ENCODE measurements around the gene EXOC3L4.
"Not testable (repeated sequence)": the region's sequence is repeated elsewhere in the genome, so short reads cannot be mapped to it uniquely, and the experiment has no call there.

Gene EXOC3L4

DNA sequence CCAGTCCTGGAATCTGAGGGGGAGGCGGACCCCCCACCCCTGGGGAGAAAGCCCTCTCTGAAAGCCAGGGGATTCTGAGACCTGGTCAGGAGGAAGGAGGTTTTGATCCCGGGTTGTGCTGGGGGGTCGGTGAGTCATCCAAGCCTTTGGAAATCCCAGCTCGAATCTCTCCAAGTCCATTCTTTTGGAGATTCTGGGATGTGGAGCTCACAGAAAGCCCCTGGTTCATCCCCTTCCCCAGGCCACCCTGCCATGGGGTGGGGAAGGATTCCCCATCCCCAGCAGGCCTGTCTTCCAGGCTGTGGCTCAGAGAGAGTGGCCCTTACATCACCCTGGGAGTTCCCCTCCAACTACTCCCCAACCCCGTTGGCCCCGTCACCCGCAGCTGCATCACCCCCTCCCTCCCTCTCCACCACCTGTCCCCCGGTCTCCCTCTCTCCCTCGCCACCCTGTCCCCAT is 14.3 kb downstream of the EXOC3L4 start:
- DNase-seq, result peak; percentile 89

DNA sequence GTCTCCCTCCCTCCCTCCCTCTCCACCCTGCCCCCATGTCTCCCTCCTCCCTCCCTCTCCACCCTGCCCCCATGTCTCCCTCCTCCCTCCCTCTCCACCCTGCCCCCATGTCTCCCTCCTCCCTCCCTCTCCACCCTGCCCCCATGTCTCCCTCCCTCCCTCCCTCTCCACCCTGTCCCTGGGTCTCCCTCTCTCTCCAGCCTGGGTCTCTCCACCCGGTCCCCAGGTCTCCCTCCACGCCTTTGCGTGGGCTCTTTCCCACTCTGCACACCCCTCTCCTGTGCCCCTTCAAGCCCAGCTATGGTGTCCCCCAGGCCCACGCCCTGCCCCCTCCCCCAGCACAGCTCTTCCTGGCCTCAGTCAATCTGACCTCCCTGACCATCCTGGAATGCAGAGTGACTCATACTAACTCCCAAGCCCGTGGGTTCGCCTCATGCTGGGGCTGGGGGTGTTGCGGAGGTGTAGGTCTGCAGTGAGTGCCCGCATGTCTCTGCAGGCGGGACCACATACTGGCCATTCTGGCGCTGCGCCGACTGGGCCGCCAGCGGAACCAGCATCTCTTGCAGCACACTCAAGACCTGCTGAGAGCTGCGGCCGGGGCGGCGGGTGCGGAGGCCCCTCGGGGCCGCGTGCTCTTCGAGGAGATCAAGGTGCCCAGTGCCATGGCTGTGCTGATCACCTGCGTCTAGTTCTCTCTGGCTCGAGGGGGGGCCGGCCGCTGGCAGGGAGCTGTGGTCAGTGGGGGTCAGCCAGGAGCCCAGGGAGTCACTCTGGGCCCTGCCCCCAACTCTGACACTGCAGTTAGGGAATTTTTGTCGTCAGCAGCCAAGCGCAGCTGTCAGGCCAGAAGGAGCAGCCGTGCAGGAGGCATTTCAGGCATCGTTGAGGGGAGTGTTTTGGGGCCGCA is 15.3 kb downstream of the EXOC3L4 start:
- DNase-seq, result no peak

DNA sequence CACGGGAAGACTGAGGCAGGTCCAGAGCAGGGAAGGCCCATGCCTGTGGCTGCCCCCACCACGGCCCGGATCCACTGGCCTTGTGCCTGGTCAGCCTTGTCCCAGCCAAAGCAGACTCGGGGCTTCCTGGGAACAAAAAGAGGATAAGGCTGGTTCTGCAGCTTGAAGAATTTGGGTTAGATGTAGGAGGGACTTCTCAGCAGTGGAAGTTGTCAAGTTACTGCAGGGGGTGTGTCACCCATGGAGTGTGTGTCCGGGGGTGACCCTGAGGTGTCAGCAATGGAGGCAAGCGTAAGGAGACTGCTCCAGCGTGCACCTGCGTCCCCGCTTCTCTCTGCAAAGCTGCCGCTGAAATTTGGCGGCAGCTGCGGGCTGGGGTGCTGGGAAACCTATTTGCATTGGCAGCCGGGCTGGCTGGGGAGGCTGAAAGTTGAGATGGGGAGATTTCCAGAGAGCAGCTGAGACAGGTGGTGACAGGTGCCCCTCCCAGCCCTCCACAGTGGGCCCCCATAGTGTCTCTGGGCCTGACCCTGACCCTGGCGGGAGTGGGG is 16.2 kb downstream of the EXOC3L4 start:
- DNase-seq, result no peak

DNA sequence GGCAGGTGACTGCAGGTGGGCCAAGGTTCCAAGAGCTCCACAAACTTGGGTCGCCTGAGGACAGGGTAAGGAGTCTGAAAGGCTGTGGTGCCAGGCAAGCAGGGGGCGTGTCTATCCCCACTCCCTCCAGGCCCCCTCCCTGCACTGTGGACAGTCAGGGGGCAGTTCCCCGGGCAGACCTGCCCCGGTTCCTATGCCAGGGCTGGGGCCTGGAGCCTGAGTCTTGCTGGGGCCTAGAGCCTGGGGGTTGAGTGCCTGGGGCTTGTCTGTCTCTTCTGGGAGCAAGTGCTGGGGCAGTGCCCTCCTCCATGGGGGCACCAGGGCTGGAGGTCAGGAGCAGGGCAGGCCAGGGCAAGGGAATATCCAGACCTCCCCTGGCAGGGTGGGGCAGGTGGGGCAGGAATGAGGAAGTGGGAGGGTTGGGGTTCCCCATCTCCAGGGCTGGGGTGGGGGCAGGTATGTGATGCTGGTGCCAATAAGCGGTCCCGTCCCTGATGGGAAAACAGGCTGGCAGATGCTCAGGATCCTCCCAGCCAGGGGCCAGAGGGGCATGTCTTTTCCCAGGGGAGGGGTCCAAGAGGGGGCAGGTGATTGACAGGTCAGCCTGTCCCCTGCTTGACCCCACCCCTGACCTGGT is 16.8 kb downstream of the EXOC3L4 start:
- DNase-seq, result peak; percentile 15

DNA sequence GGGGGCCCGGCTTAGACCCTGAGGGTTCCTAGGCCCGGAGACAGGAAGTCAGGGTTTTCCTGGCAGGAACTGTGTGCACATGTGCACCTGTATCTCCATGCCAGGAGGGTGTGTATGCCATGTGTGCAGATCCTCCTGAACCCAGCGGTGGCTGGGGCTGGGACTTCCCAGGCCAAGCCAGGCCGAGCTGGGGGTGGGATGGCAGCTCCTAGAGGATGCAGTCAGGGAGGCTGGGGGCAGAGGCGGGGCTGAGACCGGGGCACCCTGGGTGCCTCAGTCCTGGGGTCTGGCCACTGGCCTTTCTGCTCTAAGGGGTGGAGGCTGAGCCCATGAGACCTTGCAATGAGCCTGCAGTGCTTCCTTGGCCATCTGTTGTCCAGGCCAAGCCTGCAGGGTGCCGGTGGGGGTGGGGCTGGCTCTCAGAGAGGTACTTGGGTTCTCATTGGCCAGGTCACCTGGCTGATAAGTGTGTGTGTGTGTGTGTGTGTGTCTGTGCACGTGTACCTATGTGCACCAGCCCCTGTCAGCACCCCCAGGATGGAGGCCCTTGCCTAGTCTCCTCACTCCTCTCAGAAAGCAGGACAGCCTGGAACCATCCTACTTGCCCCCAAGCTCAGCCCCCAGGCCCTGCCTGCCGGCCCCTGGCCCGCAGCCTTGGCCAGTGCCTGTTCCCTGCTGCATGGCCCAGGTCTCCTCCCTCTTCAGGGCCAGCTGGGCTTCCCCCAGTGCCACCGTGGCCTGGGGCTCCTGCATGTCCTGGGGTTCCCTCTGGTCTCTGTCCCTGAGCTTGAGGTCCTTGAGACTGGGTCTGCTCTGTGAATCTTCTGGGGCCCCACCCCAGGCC is 18.1 kb downstream of the EXOC3L4 start:
- DNase-seq, result no peak

DNA sequence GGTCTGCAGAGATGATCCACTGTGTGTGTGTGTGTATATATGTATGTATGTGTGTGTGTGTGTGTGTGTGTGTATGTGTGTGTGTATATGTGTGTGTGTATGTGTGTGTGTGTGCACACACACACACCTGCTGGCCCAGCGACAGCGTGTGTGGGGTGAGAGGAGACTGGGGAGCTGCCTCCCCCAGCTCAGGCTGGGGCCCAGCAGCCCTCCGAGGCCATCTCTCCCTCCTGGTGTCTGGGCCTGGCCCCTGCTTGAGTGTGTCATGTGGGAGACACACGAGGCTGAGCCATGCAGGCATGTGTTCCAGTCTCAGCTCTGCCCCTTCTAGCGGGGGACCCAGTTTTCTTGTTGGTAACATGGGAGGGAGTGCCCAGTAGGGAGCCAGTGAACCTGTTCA is 18.8 kb downstream of the EXOC3L4 start:
- no peak for DNase-seq

DNA sequence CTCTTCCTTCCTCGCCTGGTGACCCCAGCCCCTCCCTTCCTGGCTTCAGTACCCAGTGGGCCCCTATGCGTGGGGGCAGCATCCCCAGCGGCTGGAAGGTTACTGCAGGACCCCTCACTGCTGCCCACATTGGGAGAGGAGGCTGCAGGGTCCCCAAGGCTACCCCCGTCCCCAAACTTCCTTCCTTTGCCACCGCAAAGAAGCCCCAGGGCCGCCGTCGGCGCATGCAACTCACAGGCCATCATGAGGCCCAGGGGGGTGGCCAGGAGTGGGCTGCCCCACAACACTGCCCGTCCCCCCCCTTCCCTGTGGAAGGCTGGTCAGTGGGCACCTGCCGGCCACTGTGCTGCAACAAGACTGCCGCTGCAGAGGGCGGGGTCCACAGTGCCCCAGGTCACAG is 19.2 kb downstream of the EXOC3L4 start:
- DNase-seq, result no peak

DNA sequence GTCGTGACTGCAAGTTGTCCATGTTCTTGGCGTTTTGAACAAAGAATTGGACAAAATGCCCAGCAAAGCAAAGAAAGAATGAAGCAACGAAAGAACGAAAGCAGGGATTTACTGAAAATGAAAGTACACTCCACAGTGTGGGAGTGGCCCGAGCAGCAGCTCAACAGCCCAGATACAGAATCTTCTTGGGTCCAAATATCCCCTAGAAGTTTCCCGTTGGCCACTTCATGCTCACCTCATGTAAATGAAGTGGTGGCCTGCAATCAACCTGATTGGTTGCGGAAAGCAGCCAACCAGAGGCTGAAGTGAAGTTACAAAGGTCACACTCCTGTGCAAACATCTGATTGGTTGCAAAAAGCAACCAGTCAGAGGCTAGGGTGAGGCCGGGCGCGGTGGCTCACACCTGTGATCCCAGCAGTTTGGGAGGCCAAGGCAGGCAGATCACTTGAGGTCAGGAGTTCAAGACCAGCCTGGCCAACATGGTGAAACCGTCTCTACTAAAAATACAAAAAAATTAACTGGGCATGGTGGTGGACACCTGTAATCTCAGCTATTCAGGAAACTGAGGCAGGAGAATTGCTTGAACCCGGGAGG is 20.7 kb downstream of the EXOC3L4 start:
- DNase-seq, result peak; percentile 89

DNA sequence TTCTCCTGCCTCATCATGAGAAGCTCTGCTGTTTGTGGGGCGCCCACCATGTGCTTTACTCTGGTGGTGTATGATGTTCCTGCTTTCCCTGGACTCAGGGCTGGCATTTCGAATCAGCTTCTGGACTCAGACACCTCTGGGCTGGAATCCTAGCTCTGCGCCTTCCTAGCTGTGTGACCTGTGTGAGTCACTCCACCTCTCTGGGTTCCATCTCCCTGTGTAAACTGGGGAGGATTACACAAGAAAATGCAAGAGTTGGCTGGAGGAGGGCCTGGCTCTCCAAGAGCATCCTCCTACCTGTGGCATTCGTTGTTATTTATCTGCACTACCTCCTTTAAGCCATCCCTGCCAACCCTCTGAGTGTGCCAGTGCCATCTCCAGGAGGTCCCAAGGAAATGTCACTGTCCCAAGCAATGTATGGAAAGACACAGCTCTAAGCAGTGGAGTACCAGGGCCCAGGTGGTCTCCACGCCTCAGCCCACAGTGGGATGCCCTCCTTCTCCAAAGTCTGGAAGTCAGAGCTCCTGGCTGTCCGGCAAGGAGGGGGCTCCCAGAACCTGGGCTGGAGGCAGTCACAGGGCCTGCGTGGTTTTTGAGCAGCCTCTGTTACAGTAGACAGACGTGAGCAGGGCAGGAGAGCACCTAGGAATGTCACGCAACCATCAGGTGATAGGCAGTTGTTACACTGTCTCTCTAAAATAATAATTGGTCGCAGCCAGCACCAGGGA is 21.5 kb downstream of the EXOC3L4 start:
- no peak for DNase-seq

DNA sequence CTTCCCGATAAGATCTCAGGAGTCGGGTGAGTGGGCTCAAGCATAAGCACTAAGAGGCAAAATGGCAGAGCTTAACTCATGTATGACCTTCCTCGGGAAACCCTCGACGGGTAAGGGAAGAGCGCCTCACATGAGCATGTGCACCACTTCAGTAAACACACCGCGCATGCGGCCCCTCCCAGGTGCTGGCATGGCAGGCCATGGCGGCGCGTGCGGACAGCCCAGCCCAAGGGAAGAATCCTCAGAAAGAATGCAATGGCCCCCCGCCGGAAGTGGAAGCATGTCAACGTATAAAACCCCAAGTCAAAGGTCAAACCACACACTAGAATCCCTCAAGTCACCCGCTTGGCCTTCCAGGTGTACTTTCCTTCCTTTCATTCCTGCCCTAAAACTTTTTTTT is 22.1 kb downstream of the EXOC3L4 start:
- DNase-seq, result no peak

DNA sequence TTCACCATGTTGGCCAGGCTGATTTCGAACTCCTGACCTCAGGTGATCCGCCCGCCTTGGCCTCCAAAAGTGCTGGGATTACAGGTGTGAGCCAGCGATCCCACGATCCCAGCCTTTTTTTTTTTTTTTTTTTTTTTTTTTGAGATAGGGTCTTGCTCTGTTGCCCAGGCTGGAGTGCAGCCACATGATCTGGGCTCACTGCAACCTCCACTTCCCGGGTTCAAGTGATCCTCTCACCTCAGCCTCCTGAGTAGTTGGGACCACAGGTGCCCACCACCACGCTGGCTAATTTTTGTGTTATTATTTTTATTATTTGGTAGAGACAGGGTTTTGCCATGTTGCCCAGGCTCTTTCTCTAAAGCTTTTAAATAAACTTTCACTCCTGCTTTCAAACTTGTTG is 23.0 kb downstream of the EXOC3L4 start:
- not testable (repeated sequence) for DNase-seq

DNA sequence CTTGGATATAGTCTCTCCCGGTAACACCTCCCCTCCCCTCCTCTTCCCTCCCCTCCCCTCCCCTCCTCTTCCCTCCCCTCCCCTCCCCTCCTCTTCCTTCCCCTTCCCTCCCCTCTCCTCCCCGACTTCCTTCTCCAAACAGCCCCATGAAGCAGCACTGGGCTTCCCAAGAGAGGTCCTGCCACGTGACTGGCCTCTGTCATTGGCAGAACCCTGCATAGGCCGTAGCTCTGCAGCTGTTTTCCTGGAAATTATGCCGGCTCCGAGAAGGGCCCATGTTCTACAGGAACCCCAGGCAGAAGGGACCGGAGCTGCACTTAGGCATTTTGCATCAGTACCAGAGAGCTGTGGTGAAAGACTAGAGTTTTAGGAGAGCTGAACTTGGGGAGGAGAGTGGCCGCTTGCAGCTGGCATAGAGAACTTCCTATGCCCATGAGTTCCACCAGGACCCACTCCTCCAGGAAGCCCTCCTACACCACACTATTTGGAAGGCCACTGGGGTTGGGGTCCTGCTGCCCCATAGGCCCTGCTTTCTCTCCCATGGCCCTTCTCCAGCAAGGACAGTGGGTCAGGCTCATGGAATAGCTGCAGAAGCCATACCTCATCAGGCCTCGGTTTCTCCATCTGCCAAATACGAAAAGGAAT is 23.6 kb downstream of the EXOC3L4 start:
- peak; percentile 92 for DNase-seq

DNA sequence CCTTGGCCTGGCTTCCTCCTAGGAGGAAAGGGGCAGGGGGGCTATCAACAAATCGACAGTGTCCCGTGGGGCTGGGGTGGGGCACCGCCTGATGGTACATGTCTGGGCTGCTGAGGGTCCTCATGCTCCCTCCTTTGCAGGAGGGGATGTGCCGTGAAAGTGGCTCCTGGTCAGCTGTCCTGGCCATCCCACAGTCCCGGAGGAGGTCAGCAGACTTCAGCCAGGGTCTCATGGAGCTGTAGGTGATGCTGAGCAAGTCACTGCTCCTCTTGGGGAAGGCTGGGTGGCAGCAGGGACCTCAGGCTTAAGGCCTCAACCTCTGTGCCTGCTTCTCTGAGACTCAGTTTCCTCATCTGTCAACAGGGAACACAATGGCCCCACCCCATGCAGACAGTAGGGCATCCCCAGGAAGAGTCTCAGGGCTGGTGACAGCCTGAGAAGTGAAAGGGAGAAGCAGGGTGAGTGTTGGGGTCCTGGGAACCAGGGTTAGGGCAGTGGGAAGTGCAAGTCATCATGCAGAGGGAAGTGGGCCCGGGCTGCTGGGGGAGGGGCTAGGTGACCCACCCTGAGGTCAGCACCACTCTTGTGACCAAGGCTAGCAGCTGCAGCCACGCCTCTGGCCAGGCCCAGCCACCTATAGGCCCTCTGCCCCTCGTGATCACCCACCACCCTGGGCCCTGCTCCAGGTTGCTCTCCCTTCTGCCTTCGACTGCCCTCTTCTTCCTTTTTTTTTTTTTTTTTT is 24.3 kb downstream of the EXOC3L4 start:
- DNase-seq, result peak; percentile 98

DNA sequence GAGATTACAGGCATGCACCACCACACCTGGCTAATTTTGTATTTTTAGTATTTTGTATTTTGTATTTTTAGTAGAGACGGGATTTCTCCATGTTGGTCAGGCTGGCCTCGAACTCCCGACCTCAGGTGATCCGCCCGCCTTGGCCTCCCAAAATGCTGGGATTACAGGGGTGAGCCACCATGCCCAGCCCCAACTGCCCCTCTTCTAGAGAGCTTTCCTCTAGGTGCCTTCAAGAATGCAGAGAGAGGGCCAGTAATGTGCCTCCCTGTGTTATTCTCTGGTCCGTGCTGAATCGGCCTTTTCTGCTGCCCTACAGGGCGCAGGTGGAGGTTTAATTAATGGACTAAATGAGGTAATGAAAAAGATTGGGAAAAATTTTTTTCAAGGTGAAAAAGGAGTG is 25.0 kb downstream of the EXOC3L4 start:
- not testable (repeated sequence) for DNase-seq

DNA sequence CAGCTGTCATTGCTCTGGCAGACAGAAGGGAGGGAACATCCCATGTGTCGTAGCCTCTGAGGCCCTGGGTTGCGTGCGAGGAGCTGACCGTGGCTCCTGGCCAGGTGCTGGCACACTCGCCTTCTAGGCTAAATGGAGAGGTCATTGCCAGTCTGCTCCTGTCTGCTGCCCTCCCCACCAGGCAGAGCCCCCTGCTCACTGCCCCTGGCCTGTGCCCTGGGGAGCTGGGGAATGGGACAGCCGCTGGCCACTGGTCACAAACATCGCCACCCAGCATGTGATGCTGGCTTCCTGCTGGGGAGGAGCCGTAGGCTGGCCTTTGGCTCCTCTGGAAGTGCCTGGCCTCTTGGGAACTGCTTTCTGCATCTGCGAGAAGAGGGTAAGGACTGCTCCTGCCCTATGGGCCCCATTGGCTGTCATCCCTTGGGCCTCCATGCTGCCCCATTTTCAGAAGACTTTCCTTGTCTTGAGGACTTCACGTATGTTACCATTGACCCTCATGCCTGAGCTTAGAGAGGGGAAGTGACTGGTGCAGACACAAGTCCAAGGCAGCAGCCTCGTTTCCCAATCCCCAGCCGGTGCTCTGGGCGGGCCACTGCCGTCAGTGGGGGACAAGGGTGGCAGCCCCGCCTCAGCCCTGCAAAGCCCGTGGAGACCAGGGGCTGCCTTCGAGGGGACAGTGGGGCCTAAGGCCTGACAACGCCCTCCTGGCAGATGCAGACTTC is 26.8 kb downstream of the EXOC3L4 start:
- peak; percentile 88 for DNase-seq

DNA sequence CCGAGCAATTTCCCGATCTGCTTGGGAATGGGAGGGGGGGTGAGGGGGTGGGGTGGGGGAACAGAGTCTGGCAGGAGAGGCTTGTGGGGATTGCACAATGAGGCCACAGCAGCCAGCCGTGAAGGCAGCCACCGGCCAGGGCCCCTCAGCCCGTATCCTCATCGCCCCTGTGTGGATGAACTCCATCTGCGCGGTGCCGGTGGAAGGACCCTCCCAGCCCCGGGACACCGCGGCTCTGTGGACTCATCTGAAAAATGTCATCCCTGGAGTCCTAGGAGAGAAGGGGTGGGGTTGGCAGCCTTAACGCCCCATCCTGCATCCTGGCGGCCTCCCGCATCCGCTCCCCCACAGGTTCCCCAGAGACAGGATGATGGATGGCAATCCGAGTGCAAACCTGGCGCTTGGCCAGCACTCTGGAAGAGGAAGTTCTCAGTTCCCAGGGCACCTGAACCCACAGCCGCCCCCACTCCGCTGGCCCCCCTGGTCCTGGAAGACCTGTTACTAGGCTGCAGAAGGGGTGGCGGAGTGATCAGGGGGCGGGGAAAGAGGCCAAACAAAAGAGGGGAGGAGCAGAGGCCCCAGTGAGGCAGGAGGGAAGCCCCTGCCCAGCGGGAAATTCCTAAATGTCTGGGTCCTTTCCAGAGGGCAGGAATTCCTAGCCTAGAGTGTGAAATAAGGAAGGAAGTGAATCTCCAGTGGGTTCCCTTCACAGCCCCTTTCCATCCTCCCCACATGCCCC is 27.5 kb downstream of the EXOC3L4 start:
- DNase-seq, result peak; percentile 90

DNA sequence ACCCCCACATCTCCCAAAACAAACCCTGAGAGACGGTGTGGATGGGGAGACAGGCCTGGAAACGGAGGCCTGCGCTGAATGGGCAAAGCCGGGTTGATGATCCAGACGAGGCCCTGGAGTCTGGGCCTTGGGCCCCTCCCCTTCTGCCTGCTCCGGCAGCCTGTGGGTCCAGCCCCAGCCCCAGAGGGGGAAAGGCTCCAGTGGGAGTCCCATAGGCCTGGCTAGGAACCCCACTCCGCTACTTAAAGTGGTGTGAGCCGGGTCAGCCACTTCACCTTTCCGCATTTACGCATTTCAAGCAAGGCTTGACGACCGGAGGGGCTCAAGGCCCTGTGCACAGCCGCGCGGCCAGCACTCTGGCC is 28.0 kb downstream of the EXOC3L4 start:
- no peak for DNase-seq

DNA sequence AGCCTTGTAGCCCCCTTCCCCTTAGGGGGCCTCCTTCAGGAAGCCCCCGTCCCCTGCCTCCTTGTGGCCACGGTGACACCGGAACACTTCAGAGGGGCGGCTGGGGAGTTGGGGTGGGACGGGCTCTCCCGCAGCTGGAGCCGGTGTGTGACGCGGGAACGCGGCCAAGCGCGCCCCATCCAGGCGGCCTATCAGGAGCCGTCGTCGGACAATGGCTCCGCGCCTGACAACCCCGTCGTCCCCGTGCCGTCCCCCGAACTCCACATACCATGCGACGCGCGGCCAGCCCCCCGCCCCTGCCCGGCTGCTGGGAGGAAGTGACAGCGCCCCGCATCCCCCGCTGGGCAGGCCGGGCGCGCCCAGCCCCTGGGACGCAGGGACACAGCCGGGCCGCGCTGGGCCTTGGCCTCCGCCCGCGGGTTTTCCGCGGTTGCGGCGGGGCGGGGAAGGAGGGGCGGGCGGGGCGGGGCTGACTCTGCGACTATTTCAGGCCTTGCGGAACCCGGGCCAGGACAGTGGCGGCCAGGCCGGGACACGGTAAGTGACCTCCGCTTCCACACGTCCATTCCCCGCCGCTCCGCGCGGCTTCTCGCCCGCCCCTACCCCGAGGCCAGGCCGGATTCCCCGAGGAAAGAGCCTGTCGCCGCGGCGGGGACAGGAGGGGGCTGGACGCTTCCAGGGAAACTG is 28.6 kb downstream of the EXOC3L4 start, which contains the start of gene TNFAIP2:
TNFAIP2 (plus strand) TSS at position 515 of the 687 bp plus-strand sequence. CDS start 2,997 bp downstream, outside the sequence.
- peak; percentile 94 for DNase-seq
